HepG2 (cell line): ENCODE data around the gene OLFM1. TPM values are rescaled to one million over a fixed set of nuclear protein-coding genes. Genes with fewer than 3 reads are reported as not detected.

Source experiments
- AHDC1 ChIP-seq: sonication (generic); formaldehyde crosslinking; IDR thresholded peaks from 2 replicates; pipeline ENCODE4 v1.5.1; 2020; ENCODE audit warnings: mild to moderate bottlenecking, missing genetic modification reagents, borderline replicate concordance
- ATF3 ChIP-seq: sonication (generic); formaldehyde crosslinking; IDR thresholded peaks from 2 replicates; pipeline ENCODE4 v1.4.0; 2020; ENCODE audit warnings: missing genetic modification reagents
- CBX1 ChIP-seq: IDR thresholded peaks from one replicate; pipeline ENCODE4 v1.6.1; 2016; ENCODE audit warnings: antibody characterized with exemption, low read depth
- CENPBD1 ChIP-seq: sonication (generic); formaldehyde crosslinking; IDR thresholded peaks from 2 replicates; pipeline ENCODE4 v1.8.0; 2022; ENCODE audit warnings: missing genetic modification reagents, low read depth, mild to moderate bottlenecking, borderline replicate concordance
- EP300 ChIP-seq, 3 experiments: sonication (generic) in 1 of 3; formaldehyde crosslinking in 1 of 3; IDR thresholded peaks; 2 replicates each; pipeline versions ENCODE4 v1.5.1 to v1.6.1; 2011 to 2020; ENCODE audit warnings: low read depth in 2 of 3, low read length in 2 of 3, borderline replicate concordance in 1 of 3, improper control_type of control experiment in 1 of 3, mild to moderate bottlenecking in 1 of 3, missing genetic modification reagents in 1 of 3, moderate library complexity in 1 of 3
- GATAD1 ChIP-seq: IDR thresholded peaks from 2 replicates; pipeline ENCODE4 v1.6.1; 2016; ENCODE audit warnings: missing genetic modification reagents, missing compliant biosample characterization
- MED1 ChIP-seq: sonication (generic); formaldehyde crosslinking; IDR thresholded peaks from 2 replicates; pipeline ENCODE4 v1.4.0; 2020; ENCODE audit warnings: missing genetic modification reagents
- NFRKB ChIP-seq: fragments of 450-650 bp; IDR thresholded peaks from 2 replicates; pipeline ENCODE4 v1.6.1; 2017
- NPAS2 ChIP-seq: sonication (generic); formaldehyde crosslinking; IDR thresholded peaks from 2 replicates; pipeline ENCODE4 v1.8.0; 2022; ENCODE audit warnings: mild to moderate bottlenecking, missing genetic modification reagents, borderline replicate concordance
- NR2F2 ChIP-seq: IDR thresholded peaks from 2 replicates; pipeline ENCODE4 v1.6.1; 2012; ENCODE audit warnings: low read depth, inconsistent platforms, borderline replicate concordance
- PTBP1 ChIP-seq: fragments of 200-400 bp; formaldehyde crosslinking; IDR thresholded peaks from 2 replicates; pipeline ENCODE4 v1.6.1; 2018; ENCODE audit warnings: low read length, low read depth; ENCODE audit not compliant: poor library complexity, severe bottlenecking
- SP140L ChIP-seq: sonication (generic); formaldehyde crosslinking; IDR thresholded peaks from 2 replicates; pipeline ENCODE4 v1.4.0; 2020; ENCODE audit warnings: missing genetic modification reagents, borderline replicate concordance
- TBX3 ChIP-seq: fragments of 450-650 bp; IDR thresholded peaks from 2 replicates; pipeline ENCODE4 v1.6.1; 2017; ENCODE audit warnings: antibody characterized with exemption, mild to moderate bottlenecking, inconsistent platforms, borderline replicate concordance
- TRIM24 ChIP-seq: sonication (generic); formaldehyde crosslinking; IDR thresholded peaks from 2 replicates; pipeline ENCODE4 v1.8.0; 2022; ENCODE audit warnings: mild to moderate bottlenecking, missing genetic modification reagents
- ZC3H13 ChIP-seq: sonication (generic); formaldehyde crosslinking; IDR thresholded peaks from 2 replicates; pipeline ENCODE4 v1.8.1; 2023; ENCODE audit warnings: mild to moderate bottlenecking, missing genetic modification reagents, moderate library complexity
- ZNF101 ChIP-seq: sonication (generic); formaldehyde crosslinking; IDR thresholded peaks from 2 replicates; pipeline ENCODE4 v1.4.0; 2020; ENCODE audit warnings: mild to moderate bottlenecking, low read depth, missing genetic modification reagents, borderline replicate concordance
- ZNF230 ChIP-seq: sonication (generic); formaldehyde crosslinking; IDR thresholded peaks from 2 replicates; pipeline ENCODE4 v1.4.0; 2020; ENCODE audit warnings: mild to moderate bottlenecking, missing genetic modification reagents
- ZNF362 ChIP-seq: sonication (generic); formaldehyde crosslinking; IDR thresholded peaks from 2 replicates; pipeline ENCODE4 v1.4.0; 2020; ENCODE audit warnings: missing genetic modification reagents, mild to moderate bottlenecking, borderline replicate concordance
- ZNF441 ChIP-seq: sonication (generic); formaldehyde crosslinking; IDR thresholded peaks from 2 replicates; pipeline ENCODE4 v1.7.0; 2021; ENCODE audit warnings: missing genetic modification reagents, borderline replicate concordance
- ZNF546 ChIP-seq: sonication (generic); formaldehyde crosslinking; conservative IDR thresholded peaks from 2 replicates; pipeline ENCODE4 v1.8.1; 2023; ENCODE audit warnings: mild to moderate bottlenecking, missing genetic modification reagents
- ZNF761 ChIP-seq: sonication (generic); formaldehyde crosslinking; conservative IDR thresholded peaks from 2 replicates; pipeline ENCODE4 v1.4.0; 2020; ENCODE audit warnings: mild to moderate bottlenecking, missing genetic modification reagents
- ZNF776 ChIP-seq: sonication (generic); formaldehyde crosslinking; IDR thresholded peaks from 2 replicates; pipeline ENCODE4 v1.4.0; 2020; ENCODE audit warnings: mild to moderate bottlenecking, missing genetic modification reagents
- polyA plus RNA-seq, 8 experiments: library from polyadenylated mRNA; depleted of rRNA in 3 of 8; stranded (reverse) in 7 of 8; unstranded in 1 of 8; fragments of >200 nt; fragmentation: Illumina TruSeq in 4 of 8; extraction: Trizol in 4 of 8; gene quantifications; 2 replicates each; pipeline versions ENCODE4 v1.2.1 to v1.2.3, GENCODE V29; 2011 to 2016; ENCODE audit warnings: low read depth in 4 of 8, missing spikeins in 1 of 8, mixed read lengths in 1 of 8; ENCODE audit not compliant: insufficient read depth in 1 of 8
- total RNA-seq, 5 experiments: library from RNA; depleted of rRNA; stranded (reverse); fragments of >200 nt; fragmentation: Illumina TruSeq; extraction: Trizol; gene quantifications; 2 replicates each; pipeline ENCODE4 v1.2.3, GENCODE V29; 2016; ENCODE audit warnings: low read depth in 1 of 5

OLFM1 gene
- total and polyA plus RNA-seq, 2 of the 13 experiments (the other 11 are each of a cell fraction or from before 2014, with no cell fraction given) = not detected

GRCh38 chr9:135085830-135086546, 1.5 kb upstream of the OLFM1 start (continued):
- TF ChIP-seq AHDC1 = peak; percentile 40; the same call in 1 of the 2 replicates
- no peak for TF ChIP-seq ATF3 (CRISPR knock-in tag)
- peak; percentile 79 for TF ChIP-seq CBX1
- no peak for TF ChIP-seq ZC3H13 (CRISPR knock-in tag)
- no peak for TF ChIP-seq ZNF441
- no peak for TF ChIP-seq NPAS2
- peak; percentile 17; the same call in 1 of the 2 replicates for TF ChIP-seq NR2F2
- TF ChIP-seq ZNF362 (CRISPR knock-in tag) = no peak
- TF ChIP-seq ZNF101 = no peak
- TF ChIP-seq EP300 (IDR thresholded peaks at IDR 0.05; ENCODE audit: low read depth in 2 of 2, low read length in 2 of 2) = 0 out of 4 replicates have a peak, but pooled peaks of 1 of the 2 experiments have one; percentile 44
- peak; percentile 49; the same call in 1 of the 2 replicates for TF ChIP-seq EP300 (CRISPR knock-in tag; IDR thresholded peaks at IDR 0.05; ENCODE audit: borderline replicate concordance)
- TF ChIP-seq ZNF230 = 0 out of 2 replicates have a peak, but pooled peaks have one; percentile 71
- TF ChIP-seq TBX3 = peak; percentile 88; the same call in 1 of the 2 replicates
- no peak for TF ChIP-seq TRIM24 (CRISPR knock-in tag)
- no peak for TF ChIP-seq SP140L
- peak; percentile 67 for TF ChIP-seq MED1
- no peak for TF ChIP-seq ZNF546 (CRISPR knock-in tag)
- 0 out of 2 replicates have a peak, but pooled peaks have one; percentile 37 for TF ChIP-seq ZNF761 (CRISPR knock-in tag)
- TF ChIP-seq NFRKB = no peak
- TF ChIP-seq ZNF776 (CRISPR knock-in tag) = no peak
- no peak for TF ChIP-seq PTBP1
- peak; percentile 57 for TF ChIP-seq GATAD1 (CRISPR knock-in tag)
- TF ChIP-seq CENPBD1 (CRISPR knock-in tag) = no peak
